Measurements from ENCODE around the gene BEST4. TPM values are rescaled to one million over a fixed set of nuclear protein-coding genes. Genes with fewer than 3 reads are reported as not detected.
A peak's percentile ranks its signal among the peaks of the same experiment; 100 is the strongest.

Gene BEST4
- total and polyA plus RNA-seq, 2 of the 13 experiments (the other 11 are each of a cell fraction or from before 2014, with no cell fraction given) = 0.77 to 1.4 TPM

GRCh38 chr1:44819608-44820327, 31.8 kb upstream of the BEST4 start (continued):
- TF ChIP-seq IRF1 (CRISPR knock-in tag; IDR thresholded peaks at IDR 0.05; ENCODE audit: low read depth) (peak; percentile 8; the same call in 1 of the 2 replicates), RFXAP (CRISPR knock-in tag; IDR thresholded peaks at IDR 0.05; ENCODE audit: borderline replicate concordance) (peak; percentile 55; the same call in 1 of the 2 replicates), ZNF761 (CRISPR knock-in tag; conservative IDR thresholded peaks at IDR 0.05) (no peak), KLF6 (CRISPR knock-in tag; IDR thresholded peaks at IDR 0.05) (peak; percentile 52), ZFP36L1 (CRISPR knock-in tag; IDR thresholded peaks at IDR 0.05) (no peak; the same call in 1 of the 2 replicates), CSRNP2 (CRISPR knock-in tag; conservative IDR thresholded peaks at IDR 0.05; ENCODE audit: low read depth) (0 out of 2 replicates have a peak, but pooled peaks have one; percentile 44), RARA (CRISPR knock-in tag; IDR thresholded peaks at IDR 0.05) (0 out of 2 replicates have a peak, but pooled peaks have one; percentile 6), NR0B2 (CRISPR knock-in tag; IDR thresholded peaks at IDR 0.05) (0 out of 2 replicates have a peak, but pooled peaks have one; percentile 55), ZNF343 (CRISPR knock-in tag; IDR thresholded peaks at IDR 0.05) (peak; percentile 91; the same call in 1 of the 2 replicates), MEF2D (CRISPR knock-in tag; IDR thresholded peaks at IDR 0.05) (0 out of 2 replicates have a peak, but pooled peaks have one; percentile 67), ZNF792 (CRISPR knock-in tag; IDR thresholded peaks at IDR 0.05) (peak; percentile 70; the same call in 1 of the 2 replicates), ZNF160 (CRISPR knock-in tag; IDR thresholded peaks at IDR 0.05) (0 out of 2 replicates have a peak, but pooled peaks have one; percentile 16), ZBTB2 (CRISPR knock-in tag; IDR thresholded peaks at IDR 0.05; ENCODE audit: low read depth) (0 out of 2 replicates have a peak, but pooled peaks have one; percentile 58), RFX1 (IDR thresholded peaks at IDR 0.05) (no peak), KLF9 (CRISPR knock-in tag; IDR thresholded peaks at IDR 0.05; ENCODE audit: low read depth) (peak; percentile 81; the same call in 1 of the 2 replicates), PBX2 (CRISPR knock-in tag; IDR thresholded peaks at IDR 0.05) (no peak; the same call in 1 of the 2 replicates), ATF2 (CRISPR knock-in tag; IDR thresholded peaks at IDR 0.05) (peak; percentile 59; the same call in 1 of the 2 replicates), ZNF205 (CRISPR knock-in tag; IDR thresholded peaks at IDR 0.05) (peak; percentile 74), ZNF704 (CRISPR knock-in tag; IDR thresholded peaks at IDR 0.05; ENCODE audit: borderline replicate concordance) (0 out of 2 replicates have a peak, but pooled peaks have one; percentile 45), MIER2 (CRISPR knock-in tag; IDR thresholded peaks at IDR 0.05) (peak; percentile 70)

Measured in HepG2 (cell line).